Activated CD4-positive, CD25-positive, alpha-beta regulatory T cell treated with anti-CD3 and anti-CD28 coated beads, Interleukin-2, amount 50 U/mL, for 16 hours (primary cell): Measurements from ENCODE around the gene GRHPR.

Experiments used
- DNase-seq: peaks from one replicate; pipeline ENCODE4 v3.0.0-alpha.2; 2020; ENCODE audit warnings: low read depth, low spot score

Gene GRHPR

DNA sequence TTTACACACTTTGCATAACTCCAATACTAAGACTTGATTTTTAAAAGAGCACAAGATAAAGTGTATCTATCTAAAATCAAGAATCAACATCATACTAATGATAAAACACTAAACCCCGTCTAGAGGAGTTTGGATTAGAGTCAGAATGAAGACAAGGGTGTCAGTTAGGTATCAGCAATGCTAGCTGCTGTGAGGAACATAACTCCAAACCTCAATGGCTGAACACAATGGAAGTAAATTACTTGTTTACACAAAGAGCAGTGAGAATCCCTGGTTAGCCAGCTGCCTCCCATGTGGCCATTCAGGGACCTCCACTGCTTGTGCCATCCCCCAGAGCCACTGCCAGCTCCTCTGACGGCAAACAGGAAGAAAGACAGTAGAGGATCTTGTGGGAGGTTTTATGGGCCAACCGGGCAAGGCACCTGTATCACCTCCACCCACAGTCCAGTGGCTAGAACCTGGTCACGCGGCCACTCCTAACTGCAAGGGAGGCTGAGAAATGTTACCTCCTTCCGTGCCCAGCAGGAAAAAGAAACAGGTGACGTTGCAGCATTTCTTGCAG, 24.0 kb upstream of the GRHPR start:
- no peak for DNase-seq

GRCh38 chr9:37399336-37399735, 23.2 kb upstream of the GRHPR start:
- DNase-seq: no peak

DNA sequence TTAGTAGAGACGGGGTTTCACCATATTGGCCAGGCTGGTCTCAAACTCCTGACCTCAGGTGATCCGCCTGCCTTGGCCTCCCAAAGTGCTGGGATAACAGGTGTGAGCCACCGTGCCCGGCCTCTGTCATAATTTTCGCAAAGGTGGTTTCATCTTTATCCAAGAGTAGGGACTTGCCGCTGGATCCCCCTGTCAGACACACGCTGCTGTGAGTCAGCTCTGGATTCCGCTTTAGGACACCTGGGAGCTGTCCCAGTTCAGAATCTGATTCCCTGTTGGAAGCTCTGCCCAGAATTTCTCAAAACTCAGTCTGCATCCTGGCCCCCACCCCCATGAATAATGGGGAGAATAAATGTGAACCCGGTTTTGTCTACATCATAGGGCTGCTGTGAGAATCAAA, 17.9 kb upstream of the GRHPR start:
- no peak for DNase-seq

DNA sequence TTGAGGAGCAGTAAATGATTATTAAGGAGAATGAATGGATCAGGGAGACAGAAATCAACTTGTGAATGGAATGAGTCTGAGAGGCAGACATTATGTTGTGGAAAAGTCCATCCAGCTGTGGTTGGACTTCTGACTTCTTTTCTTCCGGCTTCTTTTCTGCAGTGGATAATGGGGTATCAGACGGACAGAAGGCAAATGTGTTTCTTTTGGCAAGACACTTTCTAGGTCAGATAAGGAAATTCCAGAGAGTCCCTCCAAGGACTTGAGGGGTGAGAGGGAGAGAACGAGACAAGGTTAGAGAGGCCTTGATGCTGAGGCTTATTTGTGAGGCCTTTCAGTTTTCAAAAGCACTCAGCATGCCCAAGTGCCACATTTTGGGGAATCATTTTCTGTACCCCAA, 17.1 kb upstream of the GRHPR start:
- no peak for DNase-seq

- DNase-seq: no peak
These were observed 16.6 kb upstream of the GRHPR start for GRCh38 chr9:37405764-37406380.

GRCh38 chr9:37406603-37407401, 15.7 kb upstream of the GRHPR start:
- DNase-seq: no peak

DNA sequence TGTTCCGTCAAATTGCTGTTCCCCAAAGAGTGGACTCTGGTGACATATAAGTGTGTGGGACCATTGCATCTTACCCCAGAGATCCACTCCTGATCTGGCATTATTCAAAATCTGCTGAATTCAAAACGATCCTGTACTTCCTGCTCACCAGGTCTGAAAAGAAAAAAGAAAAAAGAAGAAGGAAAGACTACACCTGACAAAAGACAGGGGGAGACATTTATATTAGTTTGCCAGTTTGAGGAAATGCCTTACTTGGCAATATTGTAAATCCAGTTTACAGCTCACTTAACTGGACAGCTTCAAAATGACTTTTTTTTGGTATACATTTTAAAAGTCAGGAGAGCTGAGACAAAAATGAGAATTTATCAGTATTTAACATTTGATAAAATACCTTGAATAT, 15.0 kb upstream of the GRHPR start:
- DNase-seq: no peak

DNA sequence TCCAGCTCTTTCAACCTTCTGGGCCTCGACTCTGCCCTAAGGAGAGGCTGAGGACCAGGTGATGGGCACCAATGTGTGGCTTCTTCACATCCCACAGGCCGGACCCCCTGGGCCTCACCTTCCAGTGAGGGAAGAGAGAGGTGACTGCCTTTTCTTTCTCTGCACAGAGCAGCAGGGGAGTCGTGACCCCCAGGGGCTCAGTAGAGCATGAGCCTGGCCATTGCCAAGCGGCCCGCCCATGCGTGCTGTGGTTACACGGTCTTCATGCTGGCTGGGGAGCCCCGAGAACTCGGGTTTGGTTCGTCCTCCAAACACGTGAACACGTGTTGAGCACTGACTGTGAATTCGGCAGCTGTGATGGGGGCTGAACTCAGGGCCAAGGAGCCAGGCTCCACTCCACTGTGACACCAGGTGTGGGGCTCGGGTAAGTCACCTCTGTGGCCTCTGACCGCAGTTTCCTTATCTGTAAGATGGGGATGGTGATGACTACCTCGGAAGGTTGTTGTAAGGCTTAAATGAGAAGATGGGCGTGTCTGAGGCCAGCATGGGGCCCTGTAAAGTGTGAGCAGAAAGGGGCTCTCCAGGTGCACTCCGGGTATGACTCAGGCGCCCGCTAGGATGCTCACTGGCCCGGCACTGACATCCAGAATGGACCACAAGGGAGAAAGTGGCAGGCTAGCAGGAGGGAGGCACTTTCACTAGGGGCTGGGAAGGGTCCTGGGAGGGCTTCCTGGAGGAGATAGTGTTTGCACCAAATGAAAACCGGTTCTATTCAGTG, 13.4 kb upstream of the GRHPR start:
- peak; percentile 46 for DNase-seq

DNA sequence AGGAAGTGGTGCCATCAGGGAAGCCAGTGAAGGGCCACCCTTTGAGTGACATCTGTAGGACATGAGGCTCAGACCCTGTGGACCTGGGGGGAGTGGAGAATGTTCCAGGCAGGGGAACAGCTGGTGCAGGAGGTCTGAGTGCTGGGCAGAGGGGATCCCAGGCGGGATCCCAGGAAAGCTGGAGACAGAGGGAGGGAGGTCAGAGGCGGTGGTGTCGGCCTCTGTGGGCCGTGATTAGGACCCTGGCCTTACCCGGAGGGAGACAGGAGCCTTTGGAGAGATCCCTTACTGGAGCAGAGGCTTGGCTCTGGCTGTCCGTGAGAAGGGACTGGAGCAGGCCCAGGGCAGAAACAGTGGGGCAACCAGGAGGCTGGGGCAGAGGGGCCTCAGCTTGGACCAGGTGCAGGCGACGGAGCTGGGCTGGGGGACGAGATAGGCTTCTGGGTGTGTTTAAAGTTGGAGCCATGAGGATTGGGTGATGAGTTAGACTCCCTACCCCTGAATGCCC, 12.1 kb upstream of the GRHPR start:
- DNase-seq: no peak

DNA sequence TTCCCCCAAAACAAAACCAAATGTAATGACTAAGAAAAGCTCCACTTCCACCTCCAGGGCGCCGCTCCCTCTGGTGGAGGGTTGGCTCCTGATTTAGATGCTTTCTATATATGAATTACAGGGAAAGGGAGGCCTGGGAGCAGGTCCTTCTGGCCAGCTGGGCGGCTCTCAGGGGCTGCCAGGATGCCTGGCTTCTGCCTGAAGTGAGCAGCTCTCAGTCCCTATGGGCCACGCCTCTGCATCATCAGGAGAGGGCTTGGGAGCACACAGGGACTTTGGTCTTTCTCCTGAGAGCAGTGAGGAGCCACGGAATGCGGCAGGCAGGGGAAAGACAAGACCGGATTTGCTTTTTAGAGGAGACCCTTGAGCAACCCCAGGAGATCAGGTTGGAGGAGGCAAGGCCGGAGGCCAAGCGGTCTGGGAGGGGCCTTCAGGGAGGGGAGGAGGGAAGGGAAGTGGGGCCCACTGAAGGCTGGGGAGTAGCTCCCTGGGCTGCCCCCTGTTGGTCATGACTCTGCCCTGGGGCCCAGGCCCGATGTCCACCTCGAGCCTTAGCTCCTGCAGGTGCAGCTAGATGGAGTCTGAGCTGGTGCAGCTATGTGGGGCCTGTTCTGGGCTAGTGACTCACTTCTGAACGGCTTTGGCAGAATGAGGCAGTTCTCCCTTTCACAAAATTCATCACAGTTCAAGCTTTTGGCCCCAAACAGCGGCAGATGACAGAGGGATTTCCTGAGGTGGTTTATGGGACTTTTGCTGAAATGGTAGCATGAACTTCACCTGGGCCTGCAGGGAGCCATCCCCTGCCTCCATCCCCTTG, 11.3 kb upstream of the GRHPR start:
- no peak for DNase-seq

DNA sequence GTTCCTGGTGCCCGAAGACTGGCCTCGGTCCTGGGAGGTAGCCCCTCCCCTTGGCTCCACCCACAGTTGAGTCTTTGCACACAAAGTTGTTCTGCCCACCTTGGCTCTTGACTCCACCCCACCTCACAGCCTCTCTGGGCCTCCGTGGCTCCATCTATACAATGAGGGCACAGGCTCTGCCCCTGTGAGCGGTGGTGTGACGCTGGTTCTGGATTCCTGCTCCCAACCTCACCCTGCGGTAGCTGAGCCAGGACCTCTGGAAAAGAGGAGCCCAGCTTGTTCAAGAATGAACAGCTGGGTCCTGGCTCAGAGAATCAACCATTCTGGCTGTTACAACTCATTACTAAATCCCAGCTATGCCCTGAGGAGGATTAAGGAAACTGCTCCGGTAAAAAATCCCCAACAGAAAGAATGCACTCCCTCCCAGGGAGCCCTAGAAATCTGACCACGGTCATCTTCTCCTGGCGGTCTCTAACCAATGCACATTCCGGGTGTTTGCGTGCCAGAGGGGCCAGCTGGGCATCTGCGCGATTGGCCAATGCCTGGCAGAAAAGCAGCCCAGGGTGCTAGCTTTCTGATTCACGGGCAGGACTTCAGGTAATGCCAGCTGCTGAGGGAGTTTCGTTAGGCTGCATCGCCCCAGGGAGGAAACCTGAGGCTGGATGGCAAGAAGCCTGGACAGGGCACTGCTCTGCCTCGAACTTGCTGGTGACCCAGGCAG, 9.9 kb upstream of the GRHPR start:
- no peak for DNase-seq

GRCh38 chr9:37413311-37413710, 9.2 kb upstream of the GRHPR start:
- no peak for DNase-seq

- no peak for DNase-seq
These were observed 8.0 kb upstream of the GRHPR start for GRCh38 chr9:37414503-37414943.

- peak; percentile 52 for DNase-seq
These were observed 7.3 kb upstream of the GRHPR start for GRCh38 chr9:37415011-37415719.

DNA sequence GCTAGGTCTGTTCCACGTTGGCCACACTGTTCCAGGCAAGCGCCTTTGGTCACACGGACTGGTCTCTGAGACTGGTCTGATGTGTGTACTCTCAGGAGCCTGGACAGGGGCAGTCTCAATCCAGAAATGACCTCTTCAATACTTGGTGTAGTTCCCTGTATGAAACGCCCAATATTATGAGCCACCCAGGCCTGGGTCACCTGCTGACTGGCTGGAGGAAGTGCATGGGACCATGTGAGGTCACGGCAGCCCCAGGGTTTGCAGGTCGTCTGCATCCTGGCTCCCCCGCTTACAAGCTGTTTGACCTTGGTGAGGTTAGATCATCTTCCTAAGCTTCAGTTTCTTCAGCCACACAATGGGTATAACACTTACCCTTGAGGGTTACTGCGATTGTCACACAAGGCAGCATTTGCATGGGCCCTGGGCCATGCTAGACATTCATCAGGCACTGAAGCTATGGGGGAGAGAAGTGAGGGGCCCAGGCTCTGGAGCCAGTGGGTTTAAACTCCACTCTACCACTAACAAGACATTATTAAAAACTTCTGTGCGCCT, 5.2 kb upstream of the GRHPR start:
- no peak for DNase-seq

GRCh38 chr9:37417857-37418618, 4.5 kb upstream of the GRHPR start:
- DNase-seq: no peak

- DNase-seq: no peak
These were observed 3.3 kb upstream of the GRHPR start for GRCh38 chr9:37419204-37419603.

DNA sequence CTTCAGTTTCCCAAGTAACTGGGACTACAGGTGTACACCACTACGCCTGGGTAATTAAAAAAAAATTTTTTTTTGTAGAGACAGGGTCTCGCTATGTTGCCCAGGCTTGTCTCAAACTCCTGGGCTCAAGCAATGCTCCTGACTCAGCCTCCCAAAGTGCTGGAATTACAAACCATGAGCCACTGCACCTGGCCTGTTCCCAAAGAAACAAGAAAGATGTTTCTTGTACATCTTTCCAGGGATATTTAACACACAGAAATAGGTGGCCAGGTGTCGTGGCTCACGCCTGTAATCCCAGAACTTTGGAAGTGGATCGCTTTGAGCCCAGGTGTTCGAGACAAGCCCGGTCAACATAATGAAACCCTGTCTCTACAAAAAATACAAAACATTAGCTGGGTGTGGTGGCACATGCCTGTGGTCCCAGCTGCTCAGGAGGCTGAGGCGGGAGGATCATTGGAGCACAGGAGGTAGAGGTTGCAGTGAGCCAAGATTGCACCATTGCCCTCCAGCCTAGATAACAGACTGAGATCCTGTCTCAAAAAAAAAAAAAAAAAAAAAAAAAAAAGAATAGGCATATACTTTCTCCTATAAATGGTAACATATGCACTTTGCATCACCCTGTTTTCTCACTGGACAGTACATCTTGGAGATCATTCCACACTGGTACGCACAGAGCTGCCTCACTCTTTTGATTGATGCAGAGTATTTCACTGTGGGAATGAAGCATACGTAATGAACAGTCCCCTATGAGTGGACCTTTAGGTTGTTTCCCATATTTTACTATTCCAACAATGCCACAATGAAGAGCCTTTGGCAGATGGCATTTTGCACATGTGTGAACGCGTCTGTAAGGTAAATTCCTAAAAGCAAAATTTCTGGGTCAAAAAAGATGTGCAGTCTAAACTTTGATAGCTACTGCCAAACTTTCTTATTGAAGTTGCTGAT, 2.0 kb upstream of the GRHPR start:
- DNase-seq: no peak
